Peyer's patch (tissue), 4 donors: ENCODE results near the gene TCAP. TPM values are rescaled to one million over a fixed set of nuclear protein-coding genes. Genes with fewer than 3 reads are reported as not detected.
"Not testable (repeated sequence)": the region's sequence is repeated elsewhere in the genome, so short reads cannot be mapped to it uniquely, and the experiment has no call there.

Source experiments
- DNase-seq, 3 donors: peaks; one replicate each; pipeline ENCODE4 v3.0.0-alpha.2; 2017 to 2019
- H3K27ac ChIP-seq, 4 donors: fragments of 200-600 bp; sonication (generic); one replicate each; pipeline ENCODE4 v1.5.1; 2016 to 2019
- H3K27me3 ChIP-seq, 2 donors: fragments of 200-600 bp; sonication (generic); one replicate each; pipeline ENCODE4 v1.5.1; 2019
- H3K36me3 ChIP-seq, 3 donors: fragments of 200-600 bp; sonication (generic); one replicate each; pipeline ENCODE4 v1.5.1; 2016 to 2019
- H3K4me1 ChIP-seq, 4 donors: fragments of 200-600 bp; sonication (generic); one replicate each; pipeline ENCODE4 v1.5.1; 2016 to 2019
- H3K4me3 ChIP-seq, 4 donors: fragments of 200-600 bp; sonication (generic); 1 replicate in 3 of 4; 2 replicates in 1 of 4; pipeline ENCODE4 v1.5.1; 2016 to 2019; ENCODE audit warnings: mild to moderate bottlenecking in 1 of 4
- H3K9me3 ChIP-seq, 4 donors: fragments of 200-600 bp; sonication (generic); one replicate each; pipeline ENCODE4 v1.5.1; 2016 to 2019; ENCODE audit warnings: mild to moderate bottlenecking in 1 of 4
- CTCF ChIP-seq, 6 experiments: fragments of 450-650 bp in 4 of 6; fragments of 200-600 bp in 2 of 6; sonication (generic) in 1 of 6; IDR thresholded peaks; one replicate each; pipeline ENCODE4 v1.5.1; 2017 to 2019; ENCODE audit warnings: antibody characterized with exemption in 6 of 6, mild to moderate bottlenecking in 3 of 6, moderate library complexity in 1 of 6
- POLR2A ChIP-seq, 2 donors: fragments of 450-650 bp; IDR thresholded peaks; one replicate each; pipeline ENCODE4 v1.5.1; 2017; ENCODE audit warnings: antibody characterized with exemption in 2 of 2, mild to moderate bottlenecking in 2 of 2, moderate library complexity in 2 of 2
- total RNA-seq, 4 donors: library from RNA; depleted of rRNA; stranded (reverse); fragments of >200 nt; gene quantifications; one replicate each; pipeline ENCODE4 v1.1.0, GENCODE V29; 2016

TCAP gene
- total RNA-seq, 4 donors from 2014 or later: 0.53 to 1.9 (median 1.1) TPM; not detected in 1

GRCh38 chr17:39706921-39707337, 41.8 kb downstream of the TCAP start:
- peak overlapping the region in 1 of 4 donors; percentile 24 for H3K4me3 ChIP-seq
- peak overlapping the region in 3 of 4 donors; percentile 76 to 92 (median 91) for H3K27ac ChIP-seq
- DNase-seq: peak in 1 of 3 donors; percentile 64
- no peaks in the 10 kb centered on the region for H3K27me3 ChIP-seq
- peaks cover 0 to 47% (median 0%) of the 10 kb centered on the region in 3 donors for H3K36me3 ChIP-seq
- H3K9me3 ChIP-seq: no peaks in the 10 kb centered on the region
- H3K4me1 ChIP-seq: peaks cover 3 to 66% (median 6%) of the 10 kb centered on the region in 4 donors
- TF ChIP-seq CTCF (IDR thresholded peaks at IDR 0.05) (no peak), POLR2A (IDR thresholded peaks at IDR 0.05) (no peak)

DNA sequence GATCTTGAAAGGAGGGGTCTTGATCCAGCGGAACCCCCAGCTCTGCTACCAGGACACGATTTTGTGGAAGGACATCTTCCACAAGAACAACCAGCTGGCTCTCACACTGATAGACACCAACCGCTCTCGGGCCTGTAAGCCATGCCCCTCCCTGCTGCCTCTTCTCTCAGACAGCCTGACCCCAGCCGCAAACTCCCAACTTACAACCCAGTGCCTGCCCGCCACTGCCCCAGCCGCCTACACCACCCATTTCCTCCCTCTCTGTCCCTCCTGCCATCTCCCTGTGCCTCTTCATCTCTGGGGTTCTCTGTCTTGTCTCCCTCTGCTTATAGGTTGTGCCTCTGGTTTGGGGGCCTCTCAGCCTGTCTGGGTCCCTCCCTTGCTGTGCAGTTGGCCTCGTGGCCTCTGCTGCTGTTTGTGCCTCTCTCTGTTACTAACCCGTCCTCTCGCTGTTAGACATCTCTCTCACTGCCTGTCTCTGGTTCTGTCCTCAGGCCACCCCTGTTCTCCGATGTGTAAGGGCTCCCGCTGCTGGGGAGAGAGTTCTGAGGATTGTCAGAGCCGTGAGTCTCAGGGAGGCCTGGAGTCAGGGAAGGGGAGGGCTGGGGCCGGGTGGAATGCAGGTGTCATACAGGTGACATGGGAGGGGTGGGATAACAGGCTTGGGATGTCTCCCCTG, 44.3 kb downstream of the TCAP start:
- Histone ChIP-seq H3K27ac (no peak overlapping the region), H3K9me3 (no peaks in the 10 kb centered on the region), H3K27me3 (no peaks in the 10 kb centered on the region), H3K36me3 (peaks cover 0 to 72% (median 0%) of the 10 kb centered on the region in 3 donors), H3K4me3 (no peak overlapping the region), H3K4me1 (peaks cover 0 to 41% (median 6%) of the 10 kb centered on the region in 4 donors)
- DNase-seq: no peak
- TF ChIP-seq POLR2A (IDR thresholded peaks at IDR 0.05) (no peak), CTCF (IDR thresholded peaks at IDR 0.05) (no peak)

GRCh38 chr17:39709998-39710964, 45.1 kb downstream of the TCAP start:
- Histone ChIP-seq H3K9me3 (no peaks in the 10 kb centered on the region), H3K4me1 (peaks cover 0 to 32% (median 2%) of the 10 kb centered on the region in 4 donors), H3K4me3 (no peak overlapping the region), H3K27ac (no peak overlapping the region), H3K27me3 (no peaks in the 10 kb centered on the region), H3K36me3 (peaks cover 0 to 80% (median 0%) of the 10 kb centered on the region in 3 donors)
- DNase-seq: no peak
- TF ChIP-seq POLR2A (IDR thresholded peaks at IDR 0.05) (no peak), CTCF (IDR thresholded peaks at IDR 0.05) (no peak)

- not testable (repeated sequence) for H3K27ac ChIP-seq, H3K4me3 ChIP-seq, H3K27me3 ChIP-seq, H3K9me3 ChIP-seq, DNase-seq
- peaks cover 0 to 88% (median 0%) of the 10 kb centered on the region in 3 donors for H3K36me3 ChIP-seq
- H3K4me1 ChIP-seq: peaks cover 0 to 26% (median 1%) of the 10 kb centered on the region in 4 donors
Measured at GRCh38 chr17:39711071-39711470, 45.9 kb downstream of the TCAP start.

DNA sequence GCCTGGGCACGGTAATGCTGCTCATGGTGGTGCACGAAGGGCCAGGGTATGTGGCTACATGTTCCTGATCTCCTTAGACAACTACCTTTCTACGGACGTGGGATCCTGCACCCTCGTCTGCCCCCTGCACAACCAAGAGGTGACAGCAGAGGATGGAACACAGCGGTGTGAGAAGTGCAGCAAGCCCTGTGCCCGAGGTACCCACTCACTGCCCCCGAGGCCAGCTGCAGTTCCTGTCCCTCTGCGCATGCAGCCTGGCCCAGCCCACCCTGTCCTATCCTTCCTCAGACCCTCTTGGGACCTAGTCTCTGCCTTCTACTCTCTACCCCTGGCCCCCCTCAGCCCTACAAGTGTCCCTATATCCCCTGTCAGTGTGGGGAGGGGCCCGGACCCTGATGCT, 46.7 kb downstream of the TCAP start:
- H3K27me3 ChIP-seq: no peaks in the 10 kb centered on the region
- H3K9me3 ChIP-seq: no peaks in the 10 kb centered on the region
- no peak overlapping the region for H3K27ac ChIP-seq
- H3K4me3 ChIP-seq: no peak overlapping the region
- H3K4me1 ChIP-seq: peaks cover 0 to 26% (median under 1%) of the 10 kb centered on the region in 4 donors
- TF ChIP-seq CTCF (IDR thresholded peaks at IDR 0.05): no peak
- TF ChIP-seq POLR2A (IDR thresholded peaks at IDR 0.05): no peak
- peaks cover 0 to 96% (median 0%) of the 10 kb centered on the region in 3 donors for H3K36me3 ChIP-seq
- no peak for DNase-seq
